ENCODE results near the gene SHB.

The SHB gene

GRCh38 chr9:38015906-38016305, 53.1 kb downstream of the SHB start:
- TF ChIP-seq CTCF (IDR thresholded peaks at IDR 0.05; ENCODE audit: insufficient read depth, low read depth, low read length, missing control alignments): no peak
- no peak overlapping the region for H3K4me3 ChIP-seq (ENCODE audit: low read depth, low read length)
- DNase-seq (ENCODE audit: low read depth): no peak

- no peak overlapping the region for H3K4me3 ChIP-seq (ENCODE audit: low read depth, low read length)
- no peak for DNase-seq (ENCODE audit: low read depth)
- TF ChIP-seq CTCF (IDR thresholded peaks at IDR 0.05; ENCODE audit: insufficient read depth, low read depth, low read length, missing control alignments): no peak
Measured at GRCh38 chr9:38015266-38015665, 53.8 kb downstream of the SHB start.

DNA sequence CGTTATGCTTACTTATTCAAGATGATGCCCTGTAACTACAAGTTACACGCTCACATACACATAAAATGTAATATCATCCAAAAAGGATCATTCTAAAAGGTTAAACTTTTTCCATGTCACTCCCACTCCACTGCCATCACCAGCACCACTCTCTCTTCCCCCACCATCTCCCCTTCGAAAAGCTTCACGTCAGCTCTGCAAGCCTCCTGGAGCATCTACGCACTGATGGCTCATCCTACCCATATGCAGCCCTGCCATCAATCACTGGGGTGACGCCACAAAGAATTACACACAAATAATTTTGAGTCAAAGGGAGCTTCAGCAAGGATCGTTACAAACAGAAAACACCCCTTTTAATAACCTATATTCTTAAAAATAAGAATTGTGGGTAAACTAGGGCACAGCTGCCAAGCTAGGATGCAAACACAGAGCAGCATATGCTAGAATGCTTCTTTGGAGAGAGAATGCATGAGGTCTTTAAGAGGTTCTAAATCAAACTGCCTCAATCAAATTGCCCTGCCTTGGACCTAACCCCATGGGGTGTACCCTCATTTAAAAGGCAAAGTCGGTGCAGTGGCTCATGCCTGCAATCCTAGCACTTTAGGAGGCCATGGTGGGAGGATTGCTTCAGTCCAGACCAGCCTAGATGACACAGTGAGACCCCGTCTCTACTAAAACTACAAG, 56.1 kb downstream of the SHB start:
- DNase-seq (ENCODE audit: low read depth): no peak
- H3K4me3 ChIP-seq (ENCODE audit: low read depth, low read length): no peak overlapping the region
- TF ChIP-seq CTCF (IDR thresholded peaks at IDR 0.05; ENCODE audit: insufficient read depth, low read depth, low read length, missing control alignments): no peak

DNA sequence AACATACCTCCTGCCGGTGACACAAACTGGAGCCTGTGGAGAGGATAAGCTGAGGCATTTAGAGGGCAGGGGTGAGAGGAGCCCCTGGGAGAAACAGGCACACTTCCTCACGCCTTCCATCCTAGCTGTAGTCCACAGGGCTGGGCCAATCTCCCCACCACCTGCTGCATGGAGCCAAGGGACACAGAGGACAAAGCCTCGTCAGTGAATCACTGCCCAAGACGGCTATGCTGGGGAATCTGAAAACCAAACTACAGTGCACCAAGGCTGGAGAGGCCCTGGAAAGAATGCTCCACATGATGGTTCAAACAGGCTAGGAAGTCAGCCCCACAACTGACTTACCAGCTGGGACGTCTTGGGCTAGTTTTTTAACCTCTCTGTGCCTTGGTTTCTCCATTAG, 57.0 kb downstream of the SHB start:
- no peak overlapping the region for H3K4me3 ChIP-seq (ENCODE audit: low read depth, low read length)
- no peak for TF ChIP-seq CTCF (IDR thresholded peaks at IDR 0.05; ENCODE audit: insufficient read depth, low read depth, low read length, missing control alignments)

GRCh38 chr9:38010918-38011704, 57.9 kb downstream of the SHB start:
- no peak for TF ChIP-seq CTCF (IDR thresholded peaks at IDR 0.05; ENCODE audit: insufficient read depth, low read depth, low read length, missing control alignments)
- DNase-seq (ENCODE audit: low read depth): no peak
- H3K4me3 ChIP-seq (ENCODE audit: low read depth, low read length): no peak overlapping the region

More for the DNA sequence above, 57.0 kb downstream of the SHB start:
- DNase-seq (ENCODE audit: low read depth): no peak

DNA sequence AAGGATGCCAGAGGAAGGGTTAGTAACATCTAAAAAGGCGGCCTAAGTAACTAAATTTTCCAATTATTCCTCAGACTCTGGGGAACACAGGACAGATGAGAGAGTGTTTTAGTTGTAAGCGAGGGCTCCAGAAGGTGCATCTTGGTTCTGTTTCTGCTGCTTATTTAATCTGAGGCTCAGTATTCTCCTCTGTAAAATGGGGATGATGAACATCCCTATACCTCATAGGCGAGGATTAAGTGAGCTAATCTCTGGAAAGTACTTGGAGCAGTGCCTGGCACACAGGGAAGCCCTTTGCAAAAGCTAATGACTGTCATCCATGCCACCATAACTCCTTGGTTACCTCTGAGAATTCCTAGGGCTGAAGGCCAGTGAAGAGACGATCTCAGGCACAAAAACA, 59.0 kb downstream of the SHB start:
- no peak for DNase-seq (ENCODE audit: low read depth)
- no peak overlapping the region for H3K4me3 ChIP-seq (ENCODE audit: low read depth, low read length)
- no peak for TF ChIP-seq CTCF (IDR thresholded peaks at IDR 0.05; ENCODE audit: insufficient read depth, low read depth, low read length, missing control alignments)
